Measurements from ENCODE around the gene DNAJB13.

DNAJB13 gene

DNA sequence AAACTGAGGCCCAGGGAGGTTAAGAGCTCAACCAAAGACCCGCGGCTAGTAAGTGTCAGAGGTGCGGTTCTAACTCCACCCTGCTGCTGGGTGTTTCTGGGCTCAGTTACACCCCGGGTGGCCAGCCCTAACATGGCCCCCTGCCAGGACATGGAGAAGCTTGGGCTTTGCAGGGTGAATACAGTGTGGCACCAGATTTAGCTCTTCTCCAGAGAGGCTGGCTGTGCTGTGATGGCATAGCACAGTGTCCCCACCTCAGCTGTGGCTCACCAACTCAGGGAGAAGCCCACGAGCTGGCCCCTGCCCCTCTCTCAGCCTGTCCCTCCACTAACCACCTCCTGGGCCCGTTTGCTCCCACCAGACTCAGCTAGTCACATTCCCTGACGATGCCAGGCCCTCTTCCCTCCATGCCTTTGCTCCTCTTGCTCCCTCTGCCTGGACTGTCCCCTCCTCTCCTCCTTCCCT is 51.0 kb downstream of the DNAJB13 start:
- DNase-seq = no peak

DNA sequence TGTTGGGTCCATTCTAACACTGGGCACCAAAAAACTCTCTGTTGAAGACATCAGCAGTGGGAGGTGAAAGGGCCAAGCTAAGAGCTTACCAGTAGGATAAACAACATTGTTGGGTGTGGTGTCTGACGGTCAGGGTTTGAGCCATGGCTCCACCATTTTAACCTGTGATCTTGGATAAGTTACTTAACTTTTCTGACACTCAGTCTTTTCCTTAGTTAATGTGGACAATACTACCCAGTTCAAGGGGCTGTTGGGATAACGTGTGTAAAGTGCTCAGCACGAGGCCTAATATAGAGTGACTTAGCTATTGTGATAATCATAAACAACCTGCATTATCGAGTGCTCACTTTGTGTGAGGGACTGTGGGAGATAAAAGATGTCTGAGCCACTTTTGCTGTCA is 52.0 kb downstream of the DNAJB13 start:
- DNase-seq = no peak

- no peak for DNase-seq
Measured at GRCh38 chr11:74004046-74004695, 53.3 kb downstream of the DNAJB13 start.

DNA sequence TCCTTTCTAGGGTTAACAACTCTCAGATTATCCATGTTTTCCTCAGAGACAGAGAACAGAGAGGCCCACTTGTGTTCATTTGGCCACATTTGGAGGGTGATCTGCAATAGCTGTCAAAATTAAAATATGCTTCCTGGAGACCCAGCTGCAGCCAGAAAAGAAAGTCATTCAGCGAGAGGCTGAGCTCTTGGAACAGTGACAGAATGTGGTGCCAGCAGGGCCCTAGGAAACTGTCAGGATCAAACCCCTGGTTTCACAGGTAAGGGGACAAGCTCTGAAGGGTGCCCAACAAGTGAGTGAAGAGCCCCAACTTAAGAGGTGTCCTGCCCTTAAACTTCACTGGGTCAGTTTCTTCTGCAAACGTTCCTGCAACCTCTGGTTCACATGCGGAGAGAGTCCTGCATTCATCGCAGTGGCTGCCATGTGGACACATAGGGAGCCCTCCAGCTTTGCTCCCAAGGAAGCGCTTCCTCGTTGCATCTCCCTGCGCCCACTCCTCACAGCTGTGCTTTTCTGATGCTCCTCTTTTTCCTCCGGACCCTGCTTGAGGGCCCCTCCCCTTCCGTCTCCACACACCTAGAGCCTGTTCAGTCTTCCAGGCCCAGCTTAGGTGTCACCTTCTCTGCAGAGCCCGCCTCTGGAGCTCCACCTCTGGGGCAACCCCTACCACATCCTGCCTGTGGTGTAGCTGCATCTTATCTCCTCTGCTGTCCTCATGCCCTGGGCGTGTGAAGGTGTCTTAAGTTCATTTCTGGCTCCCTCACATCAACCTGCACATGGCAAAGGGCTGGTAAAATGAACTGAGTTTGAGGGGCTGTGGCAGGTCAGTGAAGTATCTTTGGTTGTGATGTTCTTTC is 54.2 kb downstream of the DNAJB13 start:
- DNase-seq = peak; percentile 81

DNA sequence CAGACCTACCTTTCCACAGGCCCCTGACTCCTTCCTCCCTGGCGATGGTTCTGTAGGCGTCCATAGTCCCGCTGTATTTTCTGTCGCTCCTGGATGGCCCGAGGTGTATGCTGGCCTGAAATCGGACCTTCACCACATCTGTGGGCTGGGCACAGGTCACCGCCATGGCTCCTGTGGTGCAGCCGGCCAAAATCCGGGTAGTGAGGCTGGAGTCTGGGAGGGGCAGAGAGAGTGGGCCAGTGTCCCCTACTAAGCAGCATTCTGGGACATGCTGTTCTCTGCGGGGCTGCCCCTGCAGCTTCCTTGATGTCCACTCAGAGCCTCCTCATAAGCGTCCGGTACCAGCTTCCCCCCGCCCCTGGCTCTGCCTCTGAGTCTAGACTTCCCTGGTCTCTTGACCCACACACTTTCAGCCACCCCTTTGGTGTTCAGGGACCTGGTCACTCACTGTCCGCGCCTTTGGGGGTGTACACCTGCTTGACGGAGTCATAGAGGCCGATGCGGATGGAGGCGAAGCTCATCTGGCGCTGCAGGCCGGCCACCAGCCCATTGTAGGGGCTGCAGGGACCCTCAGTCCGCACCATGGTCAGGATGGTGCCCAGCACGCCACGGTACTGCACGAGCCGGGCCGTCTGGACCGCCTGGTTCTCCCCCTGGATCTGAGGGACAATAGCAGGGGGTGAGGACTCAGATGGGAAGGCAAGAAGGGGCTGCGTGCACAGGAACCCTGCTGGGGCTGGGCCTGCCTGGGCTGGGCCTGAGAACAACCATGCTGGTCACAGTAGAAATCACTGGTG is 55.1 kb downstream of the DNAJB13 start:
- DNase-seq = no peak

GRCh38 chr11:74006743-74007304 is 56.0 kb downstream of the DNAJB13 start:
- no peak for DNase-seq

DNA sequence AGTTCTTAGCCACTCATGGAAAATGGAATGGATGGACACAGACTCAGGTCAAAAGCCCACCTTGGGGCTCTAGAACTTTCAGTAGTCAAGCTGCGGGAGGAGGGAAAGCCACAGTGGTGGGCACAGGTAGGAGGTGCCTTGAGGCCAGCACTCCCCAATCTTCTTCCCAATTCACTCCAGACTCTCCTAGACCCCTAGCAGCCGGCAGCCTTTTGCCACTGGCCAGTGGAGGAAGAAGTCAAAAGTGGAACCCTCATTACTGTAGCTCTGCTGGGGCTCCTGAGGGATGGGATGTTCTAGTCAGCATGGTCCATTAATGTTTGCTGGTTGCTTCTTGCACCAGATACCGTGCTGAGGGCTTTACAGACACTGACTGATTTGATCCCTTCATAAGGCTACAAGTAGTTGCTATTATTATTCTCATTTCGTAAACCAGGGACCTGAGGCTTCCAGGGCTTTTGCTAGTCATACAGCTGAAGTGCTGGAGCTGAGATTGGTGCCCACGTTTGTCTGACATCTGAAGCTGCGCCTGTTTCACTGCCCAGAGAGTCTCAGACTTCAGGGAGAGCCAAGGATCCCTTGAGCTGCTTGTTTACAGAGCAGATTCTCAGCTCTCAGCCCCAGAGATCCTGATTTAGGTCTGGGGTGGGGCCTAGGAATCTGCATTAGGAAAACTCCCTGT is 57.0 kb downstream of the DNAJB13 start:
- DNase-seq = no peak

DNA sequence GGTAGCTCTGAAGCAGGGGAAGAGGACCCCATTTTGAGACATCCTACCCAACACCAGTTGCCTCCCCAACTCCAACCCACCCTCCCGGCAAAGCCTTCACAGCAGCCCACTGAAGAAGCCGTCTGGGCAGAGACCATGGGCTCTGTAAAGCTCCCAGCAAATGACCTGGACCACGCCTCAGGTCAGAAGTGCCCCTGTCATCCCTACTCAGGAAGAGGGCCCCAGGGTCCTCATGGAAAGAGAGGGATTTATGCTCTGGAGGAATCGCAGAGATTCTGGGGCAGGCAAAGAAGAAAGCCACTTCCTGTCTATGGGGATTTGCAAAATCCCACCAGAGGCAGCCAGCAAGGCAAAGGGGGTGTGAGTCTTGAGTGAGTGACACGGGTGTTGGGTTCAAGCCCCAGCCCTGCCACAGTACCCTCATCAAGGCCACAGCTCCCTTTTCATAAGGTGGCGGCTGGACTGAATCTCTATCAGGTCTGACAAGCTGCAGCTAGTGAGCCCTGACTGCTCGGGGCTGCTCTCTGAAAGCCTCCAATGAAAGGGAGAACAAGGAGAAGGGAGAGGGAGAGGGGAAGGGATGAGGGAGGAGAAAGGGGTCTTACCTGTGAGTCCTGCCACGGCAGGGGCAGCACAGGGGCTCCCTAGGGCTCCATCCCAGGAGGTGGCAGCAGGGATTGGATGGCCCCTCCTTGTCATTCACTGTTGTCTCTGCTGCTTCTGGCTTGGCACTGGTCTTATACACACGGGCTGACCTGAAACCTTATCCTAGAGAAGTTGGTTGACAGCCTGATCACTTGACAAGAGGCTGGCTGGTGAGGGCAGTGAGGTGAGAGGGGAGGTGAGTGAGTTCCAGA is 57.8 kb downstream of the DNAJB13 start, which contains the start of gene UCP3:
Gene UCP3, minus strand, starts transcription at position 713 of the 857 bp plus-strand sequence. CDS start 2,043 bp downstream, outside the sequence.
- no peak for DNase-seq

- no peak for DNase-seq
Measured at GRCh38 chr11:74009230-74009547, 58.4 kb downstream of the DNAJB13 start.

- DNase-seq = no peak
Measured at GRCh38 chr11:74009675-74010305, 59.0 kb downstream of the DNAJB13 start.

GRCh38 chr11:74010306-74011300 is 59.8 kb downstream of the DNAJB13 start:
- DNase-seq = no peak

DNA sequence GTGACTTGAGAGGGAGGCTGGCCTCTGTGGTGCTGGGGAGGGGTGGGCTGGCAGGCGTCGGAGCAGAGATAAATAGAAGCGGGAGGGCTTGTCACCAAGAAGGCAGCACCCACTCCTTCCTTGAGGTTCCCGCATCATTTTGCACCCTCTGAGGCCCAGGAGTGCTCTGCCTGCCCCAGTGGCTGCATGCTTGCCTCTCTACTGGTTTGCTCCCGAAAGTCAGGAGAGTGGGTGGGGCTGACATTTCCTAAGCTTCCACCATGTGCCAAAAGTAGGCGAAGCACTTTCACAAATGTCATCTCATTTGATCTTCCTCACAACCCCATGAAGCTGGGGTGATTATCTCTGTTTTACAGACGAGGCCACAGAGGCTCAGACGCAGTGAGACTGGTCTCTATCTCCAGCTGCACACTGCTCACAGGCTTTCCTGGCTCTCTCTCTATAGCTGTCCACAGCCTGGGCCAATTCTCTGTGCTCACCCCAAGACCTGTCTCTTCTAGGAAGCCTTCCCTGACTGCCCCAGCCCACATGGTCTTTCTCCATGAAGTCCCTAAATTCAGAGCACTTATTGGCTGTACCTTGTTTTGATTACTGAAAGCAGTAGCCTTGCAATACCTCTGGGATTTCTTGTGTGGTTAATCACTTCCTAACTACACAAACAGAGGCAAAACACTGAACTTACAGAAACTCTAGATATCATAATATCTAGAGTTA is 60.7 kb downstream of the DNAJB13 start:
- DNase-seq = peak; percentile 45

DNA sequence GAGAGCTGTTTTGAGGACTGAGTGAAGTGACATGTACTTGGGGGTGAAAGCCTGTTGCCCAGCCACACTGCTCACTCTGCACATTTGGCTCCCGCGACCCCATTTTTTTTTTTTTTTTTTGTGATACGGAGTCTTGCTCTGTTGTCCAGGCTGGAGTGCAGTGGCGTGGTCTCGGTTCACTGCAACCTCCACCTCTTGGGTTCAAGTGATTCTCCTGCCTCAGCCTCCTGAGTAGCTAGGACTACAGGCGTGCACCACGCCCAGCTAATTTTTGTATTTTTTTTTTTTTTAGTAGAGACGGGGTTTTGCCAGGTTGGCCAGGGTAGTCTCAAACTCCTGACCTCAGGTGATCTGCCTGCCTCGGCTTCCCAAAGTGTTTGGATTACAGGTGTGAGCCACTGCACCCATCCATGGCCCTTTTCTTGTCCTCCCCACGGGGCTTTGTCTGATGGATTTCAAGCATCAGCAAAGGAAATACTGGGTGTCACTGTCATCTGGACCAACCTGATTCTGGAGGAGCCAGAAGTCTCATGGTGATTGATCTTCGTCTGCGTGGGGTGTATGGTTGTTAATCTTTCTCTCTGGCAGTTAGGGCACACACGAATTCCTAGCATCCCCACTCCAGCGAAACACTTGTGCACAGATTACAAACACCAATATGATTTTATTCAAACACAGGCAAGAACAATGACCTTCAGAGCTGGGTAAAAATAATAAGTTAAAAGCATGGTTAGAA is 61.4 kb downstream of the DNAJB13 start:
- DNase-seq = no peak

DNA sequence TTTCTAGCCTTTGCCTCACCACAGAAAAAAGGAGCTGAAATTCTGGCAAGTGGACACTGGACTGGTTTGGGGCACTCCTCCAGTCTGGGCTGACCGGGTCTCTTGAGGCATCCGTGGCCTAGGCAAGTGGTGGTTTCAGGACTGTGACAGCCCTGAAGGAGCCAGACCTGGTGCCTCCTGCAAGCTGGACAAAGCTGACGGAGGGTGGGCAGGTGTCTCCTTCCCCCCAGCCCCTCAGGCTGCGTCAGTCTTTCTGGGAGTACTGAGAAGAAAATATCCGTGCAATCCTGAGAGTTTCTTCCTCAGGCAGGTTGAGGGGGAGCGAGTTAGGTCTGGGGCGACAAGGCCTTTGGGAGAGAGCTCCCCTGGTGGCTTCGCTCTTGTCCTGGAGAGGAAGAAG is 62.3 kb downstream of the DNAJB13 start:
- DNase-seq = no peak

DNA sequence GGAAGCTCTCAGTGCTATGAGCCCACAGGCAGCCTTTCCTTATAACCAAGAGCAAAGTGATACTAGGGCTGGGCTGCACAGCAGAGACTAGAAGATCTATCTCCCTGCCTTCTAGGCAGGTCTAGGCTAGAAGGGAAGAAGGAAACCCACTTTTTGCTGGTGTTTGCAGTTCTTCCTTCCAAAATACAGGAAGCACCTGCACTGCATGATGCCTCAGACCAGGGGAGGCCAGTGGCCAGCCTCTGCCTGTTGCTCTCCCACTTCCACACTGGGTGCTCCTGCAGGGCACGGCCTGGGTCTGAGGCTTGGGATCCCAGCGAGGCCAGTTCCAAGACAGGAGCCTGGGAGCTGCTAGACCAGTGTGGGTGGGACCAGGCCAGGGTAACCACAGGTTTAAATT is 64.1 kb downstream of the DNAJB13 start:
- no peak for DNase-seq

- no peak for DNase-seq
Measured at GRCh38 chr11:74015919-74016684, 65.3 kb downstream of the DNAJB13 start.

GRCh38 chr11:74017631-74018030 is 66.8 kb downstream of the DNAJB13 start:
- DNase-seq = no peak
